ENCODE measurements around the gene RABGGTB. TPM values are rescaled to one million over a fixed set of nuclear protein-coding genes. Genes with fewer than 3 reads are reported as not detected.
"Not testable (repeated sequence)": the region's sequence is repeated elsewhere in the genome, so short reads cannot be mapped to it uniquely, and the experiment has no call there.

The RABGGTB gene
- total and polyA plus RNA-seq, 2 experiments from 2014 or later, result 77.1 to 162 TPM

GRCh38 chr1:75812065-75812464 is 26.0 kb downstream of the RABGGTB start:
- no peaks in the 10 kb centered on the region for H3K79me2 ChIP-seq (replicated peaks; ENCODE audit: insufficient read depth)
- no peaks in the 10 kb centered on the region for H4K20me1 ChIP-seq (replicated peaks; ENCODE audit: insufficient read depth)
- no peak overlapping the region for H3K4me2 ChIP-seq
- H3K9me3 Mint-ChIP-seq, result no peaks in the 10 kb centered on the region
- no peak overlapping the region for H2AFZ ChIP-seq
- no peaks in the 10 kb centered on the region for H3K9me2 ChIP-seq (ENCODE audit: insufficient read depth)
- H3K4me1 Mint-ChIP-seq, result no peaks in the 10 kb centered on the region
- no peaks in the 10 kb centered on the region for H3K27me3 Mint-ChIP-seq (ENCODE audit: insufficient read depth, low read depth, poor library complexity)
- no peak overlapping the region for H3K4me3 Mint-ChIP-seq
- H3K36me3 ChIP-seq (ENCODE audit: insufficient read depth), result no peaks in the 10 kb centered on the region
- H3K27ac Mint-ChIP-seq, result no peak overlapping the region
- no peak for ATAC-seq
- no peaks in the 10 kb centered on the region for H3K27me3 ChIP-seq (ENCODE audit: insufficient read depth)
- no peak for DNase-seq (ENCODE audit: low spot score)
- H3F3A ChIP-seq (replicated peaks; ENCODE audit: low read depth), result no peaks in the 10 kb centered on the region
- no peak overlapping the region for H3K27ac ChIP-seq (ENCODE audit: low read depth)
- H3K36me3 Mint-ChIP-seq (ENCODE audit: low read depth), result no peaks in the 10 kb centered on the region
- H3K4me1 ChIP-seq (ENCODE audit: insufficient read depth), result no peaks in the 10 kb centered on the region
- H3K4me3 ChIP-seq, result no peak overlapping the region
- TF ChIP-seq JUNB (IDR thresholded peaks at IDR 0.05; ENCODE audit: unreplicated experiment) (no peak), ZNF331 (CRISPR knock-in tag; IDR thresholded peaks at IDR 0.05; ENCODE audit: low read depth) (no peak), POLR2AphosphoS5 (IDR thresholded peaks at IDR 0.05; ENCODE audit: low read depth) (no peak), EZH2 (IDR thresholded peaks at IDR 0.05; ENCODE audit: low read depth, unreplicated experiment) (no peak), STAT1 (IDR thresholded peaks at IDR 0.05; ENCODE audit: unreplicated experiment) (no peak)
- TF ChIP-seq, protein P1, sequence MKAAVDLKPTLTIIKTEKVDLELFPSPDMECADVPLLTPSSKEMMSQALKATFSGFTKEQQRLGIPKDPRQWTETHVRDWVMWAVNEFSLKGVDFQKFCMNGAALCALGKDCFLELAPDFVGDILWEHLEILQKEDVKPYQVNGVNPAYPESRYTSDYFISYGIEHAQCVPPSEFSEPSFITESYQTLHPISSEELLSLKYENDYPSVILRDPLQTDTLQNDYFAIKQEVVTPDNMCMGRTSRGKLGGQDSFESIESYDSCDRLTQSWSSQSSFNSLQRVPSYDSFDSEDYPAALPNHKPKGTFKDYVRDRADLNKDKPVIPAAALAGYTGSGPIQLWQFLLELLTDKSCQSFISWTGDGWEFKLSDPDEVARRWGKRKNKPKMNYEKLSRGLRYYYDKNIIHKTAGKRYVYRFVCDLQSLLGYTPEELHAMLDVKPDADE (IDR thresholded peaks at IDR 0.05), result no peak
- TF ChIP-seq, protein P2, sequence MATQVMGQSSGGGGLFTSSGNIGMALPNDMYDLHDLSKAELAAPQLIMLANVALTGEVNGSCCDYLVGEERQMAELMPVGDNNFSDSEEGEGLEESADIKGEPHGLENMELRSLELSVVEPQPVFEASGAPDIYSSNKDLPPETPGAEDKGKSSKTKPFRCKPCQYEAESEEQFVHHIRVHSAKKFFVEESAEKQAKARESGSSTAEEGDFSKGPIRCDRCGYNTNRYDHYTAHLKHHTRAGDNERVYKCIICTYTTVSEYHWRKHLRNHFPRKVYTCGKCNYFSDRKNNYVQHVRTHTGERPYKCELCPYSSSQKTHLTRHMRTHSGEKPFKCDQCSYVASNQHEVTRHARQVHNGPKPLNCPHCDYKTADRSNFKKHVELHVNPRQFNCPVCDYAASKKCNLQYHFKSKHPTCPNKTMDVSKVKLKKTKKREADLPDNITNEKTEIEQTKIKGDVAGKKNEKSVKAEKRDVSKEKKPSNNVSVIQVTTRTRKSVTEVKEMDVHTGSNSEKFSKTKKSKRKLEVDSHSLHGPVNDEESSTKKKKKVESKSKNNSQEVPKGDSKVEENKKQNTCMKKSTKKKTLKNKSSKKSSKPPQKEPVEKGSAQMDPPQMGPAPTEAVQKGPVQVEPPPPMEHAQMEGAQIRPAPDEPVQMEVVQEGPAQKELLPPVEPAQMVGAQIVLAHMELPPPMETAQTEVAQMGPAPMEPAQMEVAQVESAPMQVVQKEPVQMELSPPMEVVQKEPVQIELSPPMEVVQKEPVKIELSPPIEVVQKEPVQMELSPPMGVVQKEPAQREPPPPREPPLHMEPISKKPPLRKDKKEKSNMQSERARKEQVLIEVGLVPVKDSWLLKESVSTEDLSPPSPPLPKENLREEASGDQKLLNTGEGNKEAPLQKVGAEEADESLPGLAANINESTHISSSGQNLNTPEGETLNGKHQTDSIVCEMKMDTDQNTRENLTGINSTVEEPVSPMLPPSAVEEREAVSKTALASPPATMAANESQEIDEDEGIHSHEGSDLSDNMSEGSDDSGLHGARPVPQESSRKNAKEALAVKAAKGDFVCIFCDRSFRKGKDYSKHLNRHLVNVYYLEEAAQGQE (IDR thresholded peaks at IDR 0.05; ENCODE audit: unreplicated experiment), result no peak

DNA sequence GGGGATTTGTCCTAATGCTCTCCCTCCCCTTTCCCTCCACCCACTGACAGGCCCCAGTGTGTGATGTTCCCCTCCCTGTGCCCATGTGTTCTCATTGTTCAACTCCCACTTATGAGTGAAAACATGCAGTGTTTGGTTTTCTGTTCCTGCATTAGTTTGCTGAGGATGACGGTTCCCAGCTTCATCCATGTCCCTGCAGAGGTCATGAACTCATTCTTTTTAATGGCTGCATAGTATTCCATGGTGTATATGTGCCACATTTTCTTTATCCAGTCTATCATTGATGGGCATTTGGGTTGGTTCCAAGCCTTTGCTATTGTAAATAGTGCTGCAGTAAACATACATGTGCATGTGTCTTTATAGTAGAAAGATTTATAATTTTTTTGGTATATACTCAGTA is 37.5 kb downstream of the RABGGTB start:
- not testable (repeated sequence) for H3K27me3 Mint-ChIP-seq (ENCODE audit: insufficient read depth, low read depth, poor library complexity); H2AFZ ChIP-seq; H3K4me3 Mint-ChIP-seq; H4K20me1 ChIP-seq (replicated peaks; ENCODE audit: insufficient read depth); H3K27ac Mint-ChIP-seq; H3K4me3 ChIP-seq; H3K36me3 ChIP-seq (ENCODE audit: insufficient read depth); ATAC-seq; H3K4me1 Mint-ChIP-seq; DNase-seq (ENCODE audit: low spot score); H3K4me2 ChIP-seq; H3K4me1 ChIP-seq (ENCODE audit: insufficient read depth); H3K27ac ChIP-seq (ENCODE audit: low read depth); H3K79me2 ChIP-seq (replicated peaks; ENCODE audit: insufficient read depth); H3F3A ChIP-seq (replicated peaks; ENCODE audit: low read depth); H3K27me3 ChIP-seq (ENCODE audit: insufficient read depth); H3K9me2 ChIP-seq (ENCODE audit: insufficient read depth)
- H3K9me3 Mint-ChIP-seq, result peaks cover 24% of the 10 kb centered on the region
- peaks cover 20% of the 10 kb centered on the region; the same call in 2 of the 3 replicates for H3K36me3 Mint-ChIP-seq (ENCODE audit: low read depth)

All from GM23338 (cell line).